ENCODE measurements around the gene CHFR. TPM values are rescaled to one million over a fixed set of nuclear protein-coding genes. Genes with fewer than 3 reads are reported as not detected.

Gene CHFR
- total RNA-seq, 1 experiment from 2014 or later, result 53.3 TPM

DNA sequence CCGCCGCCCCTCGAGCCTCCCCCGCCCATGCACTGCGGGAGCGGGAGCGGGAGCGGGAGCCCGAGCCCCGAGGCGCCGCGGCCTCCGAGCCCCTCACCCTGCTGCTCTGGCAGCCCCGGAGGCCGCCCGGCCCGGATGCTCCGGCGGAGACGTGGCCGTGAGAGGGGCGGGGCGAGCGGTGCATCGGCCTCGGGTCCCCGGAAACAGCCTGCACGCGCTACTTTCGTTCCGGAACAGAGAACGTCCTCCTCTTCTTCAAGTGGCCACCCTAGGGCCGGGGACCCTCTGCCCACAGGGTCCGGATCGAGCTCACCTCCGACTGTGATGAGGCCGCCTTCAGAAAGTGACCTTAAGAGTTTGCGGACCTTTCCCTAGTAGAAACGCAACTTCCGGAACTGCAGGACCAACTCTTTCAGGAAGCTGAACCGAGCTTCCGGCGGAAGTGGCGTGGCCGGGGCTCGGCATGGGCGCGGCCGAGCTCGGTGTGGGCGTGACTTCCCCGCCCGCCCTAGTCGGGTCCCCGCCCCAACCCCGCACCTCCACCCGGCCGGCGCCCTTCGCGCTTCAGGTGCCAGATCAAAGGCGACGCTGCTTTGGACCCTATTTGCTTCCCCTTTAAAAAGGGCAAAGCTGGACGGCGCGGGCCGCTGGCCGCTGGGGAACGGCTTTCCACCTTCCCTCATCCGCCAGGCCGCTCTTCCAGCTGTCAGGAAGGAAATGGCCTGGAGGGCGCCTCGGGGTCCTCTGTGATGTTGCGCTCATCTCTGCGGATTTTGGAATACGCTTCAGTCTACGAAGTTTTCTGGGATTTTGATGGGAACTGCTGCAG, 58.5 kb downstream of the CHFR start, which contains the start of gene GOLGA3:
GOLGA3 (minus strand) TSS at position 164 of the 829 bp plus-strand sequence. CDS start 6,741 bp downstream, outside the sequence.
- H3T11ph ChIP-seq (ENCODE audit: low read length), result no peak within 1 kb of the TSS
- Mint-ChIP-seq H3K27me3 (ENCODE audit: low read depth) (no peaks in the 10 kb centered on the region; the same call in 1 of the 2 replicates), H3K9me3 (no peaks in the 10 kb centered on the region), H3K4me3 (peak within 1 kb of the TSS; percentile 94 to 96), H3K36me3 (ENCODE audit: insufficient read depth in 1 of 3, low read depth in 3 of 3) (peaks cover 21 to 47% (median 37%) of the 10 kb centered on the region in 3 experiments; a peak in 6 of 7 replicates), H3K4me1 (peaks cover 12 to 15% of the 10 kb centered on the region in 2 experiments), H3K27ac (peak within 1 kb of the TSS; percentile 100)
- no peaks in the 10 kb centered on the region for H4K20me1 ChIP-seq (ENCODE audit: control insufficient read depth, insufficient read depth, insufficient read length)
- TF ChIP-seq CTCF (conservative IDR thresholded peaks at IDR 0.05), result no peak
- no CpG with 5 or more reads among the region's 78 CpGs for WGBS (ENCODE audit: extremely low coverage, insufficient read length, low lambda C conversion rate)
- H2BK15ac ChIP-seq (ENCODE audit: low read depth, low read length), result no peak within 1 kb of the TSS
- peak within 1 kb of the TSS; percentile 87 for H2BK120ac ChIP-seq (ENCODE audit: low read depth, low read length, poor library complexity, severe bottlenecking)
- H3K79me1 ChIP-seq (ENCODE audit: insufficient read depth, low read depth, low read length, poor library complexity, severe bottlenecking), result peaks cover 12% of the 10 kb centered on the region
- no peak within 1 kb of the TSS for H2BK20ac ChIP-seq (ENCODE audit: low read depth, low read length, poor library complexity, severe bottlenecking)
- H3K27me3 ChIP-seq (ENCODE audit: insufficient read depth, low read length), result no peaks in the 10 kb centered on the region
- H2BK5ac ChIP-seq (ENCODE audit: insufficient read length, low read length), result peak within 1 kb of the TSS; percentile 99
- H3K14ac ChIP-seq (ENCODE audit: insufficient read depth, low read length), result peak within 1 kb of the TSS; percentile 99
- H4K8ac ChIP-seq (replicated peaks; ENCODE audit: insufficient read length, low read depth, low read length), result no peak within 1 kb of the TSS
- H4K5ac ChIP-seq (ENCODE audit: insufficient read length, low read depth, low read length), result peak within 1 kb of the TSS; percentile 96
- no peaks in the 10 kb centered on the region for H3K9me3 ChIP-seq (ENCODE audit: control insufficient read depth, low read depth, low read length)
- DNase-seq, result peak; percentile 98
- peaks cover 6% of the 10 kb centered on the region; the same call in 1 of the 2 replicates for H3K79me2 ChIP-seq (ENCODE audit: insufficient read depth, low read length)
- peak within 1 kb of the TSS; percentile 63 for H3K4me2 ChIP-seq (ENCODE audit: insufficient read depth, insufficient read length, low read length)
- no peak within 1 kb of the TSS for H4K91ac ChIP-seq (ENCODE audit: insufficient read length, low read depth, low read length)
- H3K18ac ChIP-seq (ENCODE audit: insufficient read length, low read depth, low read length), result peak within 1 kb of the TSS; percentile 98
- H3K23me2 ChIP-seq (ENCODE audit: insufficient read length, low read depth, low read length, poor library complexity, severe bottlenecking), result peaks cover 11% of the 10 kb centered on the region
- no peak within 1 kb of the TSS for H2AFZ ChIP-seq (ENCODE audit: low read length)
- H3K4ac ChIP-seq (ENCODE audit: low read depth, low read length), result no peak within 1 kb of the TSS
- no peak within 1 kb of the TSS for H2BK12ac ChIP-seq (ENCODE audit: insufficient read length, low read depth, low read length)
- no peaks in the 10 kb centered on the region for H3K4me1 ChIP-seq (ENCODE audit: insufficient read depth, low read length)
- peak within 1 kb of the TSS; percentile 98 for H3K9ac ChIP-seq (ENCODE audit: extremely low read depth, insufficient read length, low read length)
- no peak within 1 kb of the TSS for H2AK5ac ChIP-seq (ENCODE audit: insufficient read length, low read length)
- no peak within 1 kb of the TSS for H3K23ac ChIP-seq (ENCODE audit: insufficient read length, low read depth, low read length)
- peak within 1 kb of the TSS; percentile 83 for H3K27ac ChIP-seq (ENCODE audit: insufficient read length, low read depth, low read length)
- H3K56ac ChIP-seq (ENCODE audit: insufficient read length, low read depth, low read length), result no peak within 1 kb of the TSS

Data from H9 (cell line).